ENCODE data around the gene FZD7.

Gene FZD7

DNA sequence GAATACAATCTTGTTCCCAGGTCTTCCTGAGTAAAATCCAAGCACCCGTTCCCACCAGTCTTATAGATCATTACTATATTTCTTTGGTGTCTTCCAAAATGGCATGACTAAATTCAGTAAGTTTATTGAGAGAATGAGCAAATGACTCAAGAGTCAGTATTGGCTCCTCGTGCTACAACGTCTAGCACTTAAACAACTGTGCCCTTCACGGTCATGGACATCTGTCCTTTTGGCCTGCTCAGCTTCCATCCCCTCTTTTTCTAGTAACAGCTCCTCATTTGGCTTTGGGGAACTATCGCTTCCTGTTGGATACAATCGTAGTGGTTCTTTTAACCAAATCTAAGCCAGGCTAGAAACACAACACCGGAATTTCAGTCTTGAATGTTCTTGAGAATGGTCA, 24.1 kb upstream of the FZD7 start:
- in situ Hi-C loops (cut with MboI; ENCODE audit: low sequenced_read_pairs), result no loop called here

DNA sequence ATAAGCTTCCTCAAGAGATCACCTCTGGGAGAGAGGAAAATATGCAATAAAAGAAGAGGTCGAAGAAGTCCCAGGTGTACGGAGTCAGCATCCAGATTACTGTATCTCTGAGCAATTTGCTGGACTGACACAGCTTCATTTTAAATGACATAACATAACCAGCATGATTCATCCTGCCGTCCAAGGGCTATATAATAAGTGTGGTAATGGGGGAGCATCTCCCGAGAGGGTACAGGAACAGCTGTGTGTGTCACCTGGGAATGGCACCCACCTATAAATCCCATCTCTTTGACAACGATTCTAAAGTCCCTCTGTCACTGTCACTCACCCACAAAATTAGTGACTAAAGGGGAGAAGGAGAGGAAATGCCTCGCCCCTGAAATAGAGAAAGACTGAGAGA, 19.3 kb upstream of the FZD7 start:
- in situ Hi-C loops (cut with MboI; ENCODE audit: low sequenced_read_pairs), result no loop called here

DNA sequence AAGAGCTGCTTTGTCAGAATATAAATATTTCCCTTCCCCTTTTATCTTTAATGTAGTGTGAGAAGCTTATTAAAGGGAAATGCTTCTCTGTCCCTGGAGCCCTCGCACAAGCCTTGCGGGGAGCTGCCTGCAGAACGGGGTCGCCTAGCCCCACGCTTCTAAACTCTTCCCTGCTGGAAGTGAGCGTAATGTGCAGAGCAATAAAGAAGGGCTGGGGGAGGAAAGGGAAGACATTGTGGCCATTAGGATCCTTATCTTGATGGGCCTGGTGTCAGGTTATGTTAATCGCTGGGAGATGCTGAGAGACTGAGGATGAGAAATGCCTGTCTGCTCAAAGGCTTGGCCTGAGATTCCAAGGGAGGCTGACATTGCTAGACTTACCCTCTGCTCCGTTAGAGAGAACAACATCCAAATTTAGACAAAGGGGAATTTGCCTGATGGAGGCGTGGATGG, 18.9 kb upstream of the FZD7 start:
- in situ Hi-C loops (cut with MboI; ENCODE audit: low sequenced_read_pairs), result no loop called here

DNA sequence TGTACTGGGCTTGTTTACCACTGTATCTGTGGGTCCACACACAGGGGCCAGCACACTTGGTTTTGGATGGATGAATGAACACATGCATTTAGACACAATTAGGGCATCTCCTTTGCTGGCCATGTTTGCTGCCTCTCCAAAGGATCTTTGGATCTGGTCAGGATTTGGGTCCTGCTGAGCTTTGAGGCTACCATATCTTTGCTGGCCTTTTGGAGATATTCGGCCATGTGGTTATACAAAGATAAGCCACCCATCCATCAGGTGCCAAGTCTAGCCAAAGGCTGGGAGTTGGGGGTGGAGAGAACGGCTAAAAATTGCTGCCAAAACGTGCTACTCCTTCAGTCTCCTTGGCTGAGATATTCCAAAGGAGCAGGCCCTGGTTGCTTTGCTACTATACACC, 18.2 kb upstream of the FZD7 start:
- in situ Hi-C loops (cut with MboI; ENCODE audit: low sequenced_read_pairs), result no loop called here

DNA sequence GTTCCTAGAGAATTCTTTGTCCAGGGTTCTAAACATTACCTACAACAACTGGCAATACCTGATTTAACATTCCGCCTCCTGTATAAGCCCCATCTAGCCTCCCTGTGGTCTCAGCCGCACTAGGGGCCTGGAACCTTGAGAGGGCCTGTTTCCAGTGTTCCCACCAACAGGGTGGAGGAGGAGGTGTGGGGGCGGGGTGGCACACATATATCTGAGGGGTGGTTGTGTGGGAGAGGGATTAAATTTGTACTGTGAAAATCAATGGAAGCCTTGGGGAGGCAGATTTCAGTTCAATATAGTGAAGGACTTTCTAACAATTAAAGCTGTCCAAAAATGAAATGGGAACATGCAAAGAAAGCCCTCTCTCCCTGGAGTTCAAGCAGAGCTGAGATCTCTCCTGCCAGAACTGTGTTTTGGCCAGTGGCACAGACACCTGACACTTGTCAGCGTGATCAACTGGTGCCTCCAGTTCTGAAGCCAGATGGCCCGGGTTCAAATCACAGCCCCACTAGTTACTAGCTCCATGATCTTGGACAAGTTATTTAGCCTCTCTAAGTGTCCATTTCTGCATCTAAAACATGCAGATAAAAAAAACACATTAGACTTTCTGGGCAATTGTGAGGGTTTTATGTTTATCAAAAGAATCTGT, 17.0 kb upstream of the FZD7 start:
- in situ Hi-C loops (cut with MboI; ENCODE audit: low sequenced_read_pairs), result no loop called here

DNA sequence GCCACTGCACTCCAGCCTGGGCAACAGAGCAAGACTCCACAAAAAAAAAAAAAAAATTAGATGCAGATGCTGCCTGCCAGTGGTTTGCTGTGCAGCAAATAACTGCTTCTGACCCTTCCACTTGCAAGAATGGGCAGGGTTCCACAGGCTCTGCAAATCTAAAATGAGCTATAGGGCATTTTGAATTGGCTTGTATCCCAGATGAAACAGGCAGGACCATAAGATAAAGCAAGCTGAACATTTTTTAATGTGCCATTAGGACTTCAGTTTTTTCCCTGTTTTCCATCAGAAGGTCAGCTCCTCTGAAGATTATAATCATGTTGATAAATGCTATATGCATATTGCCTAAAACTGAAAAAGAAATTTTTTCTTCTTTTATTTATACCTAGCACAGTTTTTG, 15.7 kb upstream of the FZD7 start:
- in situ Hi-C loops (cut with MboI; ENCODE audit: low sequenced_read_pairs), result no loop called here

DNA sequence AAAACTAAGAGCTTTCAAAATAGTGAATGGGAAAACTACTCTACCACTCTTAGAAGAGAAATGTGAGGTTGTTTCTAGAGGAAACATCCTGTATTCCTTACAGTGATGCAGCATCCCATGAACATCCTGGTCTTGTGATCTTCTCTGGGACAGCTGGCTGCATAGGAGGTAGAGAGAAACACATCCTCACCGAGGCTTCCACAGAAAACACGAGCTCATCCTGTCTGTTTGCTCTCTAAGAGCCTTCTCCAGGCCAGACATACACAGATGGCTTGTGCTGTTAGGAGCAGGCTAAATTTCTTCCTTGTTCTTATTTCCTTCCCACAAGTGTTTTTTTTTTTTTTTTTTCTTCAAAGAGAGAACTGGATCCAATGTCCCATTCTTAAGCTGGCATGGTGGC, 14.7 kb upstream of the FZD7 start:
- in situ Hi-C loops (cut with MboI; ENCODE audit: low sequenced_read_pairs), result no loop called here

DNA sequence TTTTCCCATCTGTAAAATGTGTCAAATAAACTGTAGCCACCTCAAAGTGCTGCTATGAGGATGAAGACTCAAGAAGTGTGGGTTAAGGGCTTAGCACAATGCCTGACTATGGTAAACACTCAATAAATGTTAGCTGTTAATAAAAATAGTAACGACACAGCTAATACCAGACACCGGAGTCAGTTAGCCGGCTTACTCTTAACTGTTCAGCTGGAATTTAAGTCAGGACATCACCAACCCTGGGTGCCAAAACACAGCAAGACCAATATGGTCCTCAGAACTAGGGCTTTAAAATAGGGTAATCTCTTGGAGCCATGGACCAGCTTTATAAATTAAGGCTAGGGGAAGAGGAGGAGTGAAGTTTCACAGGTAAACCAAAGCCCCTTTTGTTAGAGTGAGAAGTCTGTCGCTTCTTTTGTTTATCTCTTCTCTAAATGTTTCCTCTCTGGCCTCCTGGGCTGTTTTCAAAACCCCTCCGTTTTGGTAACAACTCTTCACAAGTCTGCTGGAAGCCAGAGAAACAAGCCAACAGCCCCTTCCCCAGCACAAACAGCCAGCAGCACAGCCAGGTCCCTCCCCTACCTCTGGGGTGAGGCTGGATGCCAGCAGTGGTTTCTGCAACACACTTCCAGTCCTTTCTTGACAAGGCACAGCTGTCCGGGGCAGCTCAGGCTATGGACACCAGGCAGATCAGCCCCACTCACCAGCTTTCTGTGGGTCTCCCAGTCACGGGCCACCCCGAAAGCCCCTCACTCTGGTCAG, 13.8 kb upstream of the FZD7 start:
- in situ Hi-C loops (cut with MboI; ENCODE audit: low sequenced_read_pairs), result no loop called here

DNA sequence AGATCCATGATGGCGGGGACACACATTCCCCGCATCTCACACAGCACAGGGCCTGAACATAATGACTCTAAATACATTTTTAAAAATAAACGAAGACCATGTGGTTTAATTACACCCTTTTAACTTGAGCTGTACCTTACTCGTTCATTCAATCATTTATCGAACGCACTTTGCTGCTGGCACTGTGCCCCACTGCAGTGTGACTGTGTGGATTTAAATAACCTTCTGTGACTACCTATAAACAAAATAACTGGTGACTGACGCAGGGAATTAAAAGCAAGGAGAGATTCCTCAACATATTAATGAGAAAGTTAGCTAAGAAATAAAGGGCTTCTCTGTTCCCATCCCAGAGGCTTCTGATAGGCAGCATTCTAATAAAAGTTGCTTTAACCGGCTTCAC, 10.9 kb upstream of the FZD7 start:
- in situ Hi-C loops (cut with MboI; ENCODE audit: low sequenced_read_pairs), result no loop called here

DNA sequence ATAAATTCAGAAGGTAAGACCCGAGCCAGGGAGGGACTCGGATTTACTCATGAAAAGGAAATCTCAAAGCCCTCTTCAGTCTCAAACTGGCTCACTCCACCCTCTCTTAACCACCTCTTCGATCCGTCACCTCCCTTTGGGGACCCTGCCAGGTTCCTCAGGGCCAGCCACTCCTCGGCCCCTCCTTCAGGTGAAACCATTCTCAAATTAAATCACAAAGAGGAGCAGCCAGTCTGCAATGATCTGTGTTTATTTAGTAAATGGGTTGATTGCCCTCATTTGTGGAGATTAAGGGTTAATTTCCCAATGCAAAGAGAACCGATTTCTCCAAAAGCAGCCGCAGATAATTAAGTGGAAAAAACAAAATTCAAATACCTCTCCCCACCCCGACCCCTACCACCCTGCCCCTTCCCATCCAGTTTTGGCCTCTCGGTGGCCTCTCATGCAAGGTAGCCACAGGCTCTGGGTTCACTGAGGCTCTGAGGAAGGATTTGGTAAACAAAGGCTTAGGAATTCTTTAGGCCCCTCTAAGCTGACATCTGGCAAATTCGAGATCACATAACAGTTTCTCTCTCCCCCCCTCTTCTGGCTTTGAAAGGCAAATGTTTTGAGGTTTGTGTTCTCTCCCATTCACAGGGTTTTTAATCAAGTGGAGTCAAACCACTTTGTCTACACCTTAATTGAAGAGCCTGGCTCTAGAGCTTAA, 10.3 kb upstream of the FZD7 start:
- in situ Hi-C loops (cut with MboI; ENCODE audit: low sequenced_read_pairs), result no loop called here

DNA sequence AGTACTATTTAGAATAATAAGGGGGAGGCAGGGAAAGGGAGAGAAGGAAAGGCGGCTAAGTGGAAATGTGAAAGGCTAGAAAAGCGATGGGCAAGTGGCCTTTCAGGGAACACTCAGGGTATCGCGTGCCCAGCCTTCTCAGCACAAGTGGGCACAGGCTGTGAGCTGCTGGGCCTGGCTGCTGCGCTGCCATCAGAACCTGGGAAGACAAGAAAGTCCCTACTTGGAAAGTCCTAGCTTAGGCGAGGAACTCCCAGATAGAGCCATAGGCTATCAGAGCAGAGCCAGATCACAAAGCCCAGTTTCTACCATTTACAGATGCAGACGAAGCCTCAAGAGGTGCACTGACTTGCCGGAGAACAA, 9.8 kb upstream of the FZD7 start:
- in situ Hi-C loops (cut with MboI; ENCODE audit: low sequenced_read_pairs), result no loop called here

DNA sequence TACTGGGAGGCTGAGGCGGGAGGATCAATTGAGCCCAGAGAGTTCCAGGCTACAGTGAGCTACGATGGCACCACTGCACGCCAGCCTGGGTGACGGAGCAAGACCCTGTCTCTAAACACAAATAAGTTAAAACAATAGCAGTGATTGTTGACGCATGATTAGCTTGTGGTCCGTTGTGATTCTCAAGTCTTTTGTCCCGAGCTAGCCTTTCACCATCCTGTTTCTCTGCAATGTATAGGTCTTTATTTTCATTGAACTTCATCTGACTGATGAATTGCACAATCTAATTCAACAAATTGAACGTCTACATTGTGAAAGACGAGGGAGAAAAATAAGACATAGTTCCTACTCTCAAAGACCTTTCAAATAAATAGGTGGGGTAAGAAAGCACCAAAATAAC, 8.8 kb upstream of the FZD7 start:
- in situ Hi-C loops (cut with MboI; ENCODE audit: low sequenced_read_pairs), result no loop called here

DNA sequence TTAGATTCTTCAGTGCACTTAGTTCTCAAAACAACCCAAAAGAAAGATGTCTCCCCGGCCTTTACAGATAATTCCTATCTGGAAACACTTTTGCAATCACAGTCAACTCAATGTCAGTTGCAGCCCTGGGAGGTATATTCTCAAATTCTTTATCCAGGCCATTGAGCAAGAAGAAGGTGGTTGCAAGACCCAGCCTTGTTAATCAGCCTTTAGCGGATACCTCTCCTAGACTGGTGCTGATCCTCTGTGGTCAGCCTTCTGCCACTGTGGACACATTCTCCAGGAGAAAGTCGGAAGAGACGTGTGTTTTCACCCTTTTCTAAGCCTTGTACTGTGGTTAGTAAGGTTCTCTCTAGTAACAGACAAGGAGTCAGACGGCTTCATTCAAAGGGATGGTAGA, 7.8 kb upstream of the FZD7 start:
- in situ Hi-C loops (cut with MboI; ENCODE audit: low sequenced_read_pairs), result no loop called here

DNA sequence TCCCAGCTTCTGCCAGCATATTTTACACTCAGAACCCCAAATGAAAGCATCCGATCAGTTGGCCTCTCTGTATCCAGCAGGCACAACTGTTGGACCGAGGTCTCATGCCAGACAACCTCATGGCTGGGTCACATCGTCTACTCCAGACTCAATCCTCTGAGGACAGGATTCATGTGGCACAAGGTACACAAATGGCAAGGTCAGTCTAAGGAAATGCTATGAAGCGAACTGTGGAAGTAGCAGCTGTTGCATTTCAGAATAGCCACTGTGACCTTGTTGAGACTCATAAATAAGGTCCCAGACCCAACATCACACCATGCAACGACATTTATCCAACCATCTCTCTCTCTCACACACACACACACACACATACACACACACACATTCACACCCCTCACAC, 7.1 kb upstream of the FZD7 start:
- in situ Hi-C loops (cut with MboI; ENCODE audit: low sequenced_read_pairs), result no loop called here

DNA sequence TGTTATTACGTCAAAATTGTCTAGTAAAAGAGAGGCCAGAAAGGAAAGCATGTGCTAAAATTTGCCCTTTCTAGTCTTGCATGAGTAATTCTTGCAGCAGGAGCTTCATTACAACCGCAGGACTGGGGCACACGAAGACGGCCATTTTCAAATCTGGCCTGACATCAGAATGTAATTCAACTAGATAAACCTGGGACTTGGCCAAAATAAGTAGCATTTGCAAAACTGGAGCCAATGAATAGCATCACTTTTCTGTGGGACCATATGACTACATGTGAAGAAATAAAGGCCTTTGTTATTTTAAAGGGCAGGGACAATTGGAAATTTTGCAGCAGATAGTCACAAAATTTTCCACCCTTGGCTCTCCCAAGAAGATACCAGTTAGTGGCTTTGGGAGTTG, 3.0 kb upstream of the FZD7 start:
- in situ Hi-C loops (cut with MboI; ENCODE audit: low sequenced_read_pairs), result no loop called here

DNA sequence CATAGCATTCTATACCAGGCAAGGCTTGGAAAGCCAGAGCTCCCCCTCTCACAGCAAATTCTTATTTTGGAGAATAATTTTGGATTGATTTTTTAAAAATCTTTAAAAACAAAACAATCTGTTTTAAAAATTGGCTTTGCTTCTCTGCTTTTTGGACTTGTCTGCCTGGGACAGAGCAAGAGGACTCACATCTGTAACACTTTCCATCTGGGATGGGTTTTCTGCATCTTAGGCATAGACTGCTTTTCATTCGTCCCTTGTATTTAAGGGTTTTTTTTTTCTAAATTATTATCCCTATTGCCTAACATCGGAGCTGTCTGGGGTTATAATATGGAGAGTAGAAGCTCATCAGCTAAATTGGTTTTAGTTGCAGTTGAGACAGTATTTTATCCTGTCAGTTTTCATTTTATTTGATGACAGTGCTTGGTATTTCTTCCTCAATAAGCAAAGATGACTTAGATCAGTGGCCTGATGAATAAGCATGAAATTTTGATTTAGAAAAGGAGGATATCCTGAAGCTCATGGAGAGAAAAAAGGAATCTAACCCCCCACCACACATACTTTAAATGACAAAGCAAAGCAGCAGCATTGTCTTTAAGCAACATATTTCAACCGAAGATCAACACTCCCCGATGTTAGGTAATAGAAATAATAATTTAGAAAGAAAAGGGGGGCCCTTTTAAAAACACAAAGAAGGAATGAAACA, 2.3 kb upstream of the FZD7 start:
- in situ Hi-C loops (cut with MboI; ENCODE audit: low sequenced_read_pairs), result no loop called here

DNA sequence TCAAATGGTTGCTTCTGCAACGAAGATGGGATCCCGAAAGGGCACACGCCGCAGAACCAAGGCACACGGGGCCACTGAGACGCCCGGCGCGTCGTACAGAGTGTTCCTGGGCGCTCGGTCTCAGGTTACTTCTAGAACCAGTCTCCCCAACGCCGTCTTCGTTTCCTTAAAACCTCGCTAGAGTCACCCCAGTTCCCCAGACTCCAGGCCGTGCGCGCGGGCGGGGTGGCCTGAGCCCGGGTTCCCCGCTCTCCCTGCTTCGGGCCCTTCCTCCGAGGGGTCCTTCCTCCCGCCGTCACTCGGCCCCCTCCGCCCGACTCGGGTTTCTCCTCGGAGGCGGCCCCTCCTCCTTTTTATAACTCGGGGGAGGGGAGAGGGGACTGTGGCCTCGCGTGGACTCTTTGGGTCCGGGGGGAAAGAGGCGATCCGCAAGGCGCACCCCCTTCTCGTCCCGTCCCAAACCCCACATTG, 774 bp upstream of the FZD7 start:
- in situ Hi-C loops (cut with MboI; ENCODE audit: low sequenced_read_pairs), result no loop called here

DNA sequence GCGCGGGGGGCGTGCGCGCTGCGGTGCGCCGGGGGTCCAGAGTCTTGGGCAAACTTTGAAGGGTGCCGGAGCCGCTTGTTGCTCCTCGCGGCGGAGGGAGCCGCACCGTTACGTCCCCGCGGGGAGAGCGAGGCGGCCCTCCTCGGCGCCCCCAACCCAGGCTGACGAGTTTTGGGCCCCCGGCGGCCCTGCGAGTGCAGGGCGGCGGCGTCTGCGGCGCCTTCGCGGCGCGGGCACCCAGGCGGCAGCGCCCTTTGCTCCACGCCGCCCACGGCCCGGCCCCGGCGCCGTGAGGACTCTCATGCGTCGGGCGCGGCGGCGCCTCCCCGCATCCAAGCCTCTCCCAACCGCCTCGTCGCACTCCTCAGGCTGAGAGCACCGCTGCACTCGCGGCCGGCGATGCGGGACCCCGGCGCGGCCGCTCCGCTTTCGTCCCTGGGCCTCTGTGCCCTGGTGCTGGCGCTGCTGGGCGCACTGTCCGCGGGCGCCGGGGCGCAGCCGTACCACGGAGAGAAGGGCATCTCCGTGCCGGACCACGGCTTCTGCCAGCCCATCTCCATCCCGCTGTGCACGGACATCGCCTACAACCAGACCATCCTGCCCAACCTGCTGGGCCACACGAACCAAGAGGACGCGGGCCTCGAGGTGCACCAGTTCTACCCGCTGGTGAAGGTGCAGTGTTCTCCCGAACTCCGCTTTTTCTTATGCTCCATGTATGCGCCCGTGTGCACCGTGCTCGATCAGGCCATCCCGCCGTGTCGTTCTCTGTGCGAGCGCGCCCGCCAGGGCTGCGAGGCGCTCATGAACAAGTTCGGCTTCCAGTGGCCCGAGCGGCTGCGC, 814 bp downstream of the FZD7 start:
- in situ Hi-C loops (cut with MboI; ENCODE audit: low sequenced_read_pairs), result no loop called here

DNA sequence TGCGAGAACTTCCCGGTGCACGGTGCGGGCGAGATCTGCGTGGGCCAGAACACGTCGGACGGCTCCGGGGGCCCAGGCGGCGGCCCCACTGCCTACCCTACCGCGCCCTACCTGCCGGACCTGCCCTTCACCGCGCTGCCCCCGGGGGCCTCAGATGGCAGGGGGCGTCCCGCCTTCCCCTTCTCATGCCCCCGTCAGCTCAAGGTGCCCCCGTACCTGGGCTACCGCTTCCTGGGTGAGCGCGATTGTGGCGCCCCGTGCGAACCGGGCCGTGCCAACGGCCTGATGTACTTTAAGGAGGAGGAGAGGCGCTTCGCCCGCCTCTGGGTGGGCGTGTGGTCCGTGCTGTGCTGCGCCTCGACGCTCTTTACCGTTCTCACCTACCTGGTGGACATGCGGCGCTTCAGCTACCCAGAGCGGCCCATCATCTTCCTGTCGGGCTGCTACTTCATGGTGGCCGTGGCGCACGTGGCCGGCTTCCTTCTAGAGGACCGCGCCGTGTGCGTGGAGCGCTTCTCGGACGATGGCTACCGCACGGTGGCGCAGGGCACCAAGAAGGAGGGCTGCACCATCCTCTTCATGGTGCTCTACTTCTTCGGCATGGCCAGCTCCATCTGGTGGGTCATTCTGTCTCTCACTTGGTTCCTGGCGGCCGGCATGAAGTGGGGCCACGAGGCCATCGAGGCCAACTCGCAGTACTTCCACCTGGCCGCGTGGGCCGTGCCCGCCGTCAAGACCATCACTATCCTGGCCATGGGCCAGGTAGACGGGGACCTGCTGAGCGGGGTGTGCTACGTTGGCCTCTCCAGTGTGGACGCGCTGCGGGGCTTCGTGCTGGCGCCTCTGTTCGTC, 1.7 kb downstream of the FZD7 start:
- in situ Hi-C loops (cut with MboI; ENCODE audit: low sequenced_read_pairs), result no loop called here

DNA sequence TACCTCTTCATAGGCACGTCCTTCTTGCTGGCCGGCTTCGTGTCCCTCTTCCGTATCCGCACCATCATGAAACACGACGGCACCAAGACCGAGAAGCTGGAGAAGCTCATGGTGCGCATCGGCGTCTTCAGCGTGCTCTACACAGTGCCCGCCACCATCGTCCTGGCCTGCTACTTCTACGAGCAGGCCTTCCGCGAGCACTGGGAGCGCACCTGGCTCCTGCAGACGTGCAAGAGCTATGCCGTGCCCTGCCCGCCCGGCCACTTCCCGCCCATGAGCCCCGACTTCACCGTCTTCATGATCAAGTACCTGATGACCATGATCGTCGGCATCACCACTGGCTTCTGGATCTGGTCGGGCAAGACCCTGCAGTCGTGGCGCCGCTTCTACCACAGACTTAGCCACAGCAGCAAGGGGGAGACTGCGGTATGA, 2.3 kb downstream of the FZD7 start:
- in situ Hi-C loops (cut with MboI; ENCODE audit: low sequenced_read_pairs), result no loop called here
